Suprapubic skin (tissue), 4 donors: Measurements from ENCODE around the gene C9orf152.

Experiments
- CTCF ChIP-seq, 2 donors: fragments of 200-600 bp in 1 of 2; fragments of 450-650 bp in 1 of 2; sonication (generic) in 1 of 2; IDR thresholded peaks; one replicate each; pipeline ENCODE4 v1.5.1; 2016 to 2019; ENCODE audit warnings: antibody characterized with exemption in 2 of 2, mild to moderate bottlenecking in 1 of 2, moderate library complexity in 1 of 2
- POLR2A ChIP-seq, 2 donors: fragments of 450-650 bp; IDR thresholded peaks; one replicate each; pipeline ENCODE4 v1.6.1; 2017; ENCODE audit warnings: antibody characterized with exemption in 2 of 2, mild to moderate bottlenecking in 2 of 2, moderate library complexity in 2 of 2
- POLR2AphosphoS5 ChIP-seq, 3 donors: sonication (generic); formaldehyde crosslinking; IDR thresholded peaks; one replicate each; pipeline ENCODE4 v1.6.1; 2017; ENCODE audit warnings: antibody characterized with exemption in 3 of 3

- TF ChIP-seq POLR2A (IDR thresholded peaks at IDR 0.05) (no peak), POLR2AphosphoS5 (IDR thresholded peaks at IDR 0.05) (no peak), CTCF (IDR thresholded peaks at IDR 0.05) (no peak)
Measured at GRCh38 chr9:110228321-110228720, 20.4 kb upstream of the C9orf152 start.
